ENCODE results near the gene SENP7.

The SENP7 gene

DNA sequence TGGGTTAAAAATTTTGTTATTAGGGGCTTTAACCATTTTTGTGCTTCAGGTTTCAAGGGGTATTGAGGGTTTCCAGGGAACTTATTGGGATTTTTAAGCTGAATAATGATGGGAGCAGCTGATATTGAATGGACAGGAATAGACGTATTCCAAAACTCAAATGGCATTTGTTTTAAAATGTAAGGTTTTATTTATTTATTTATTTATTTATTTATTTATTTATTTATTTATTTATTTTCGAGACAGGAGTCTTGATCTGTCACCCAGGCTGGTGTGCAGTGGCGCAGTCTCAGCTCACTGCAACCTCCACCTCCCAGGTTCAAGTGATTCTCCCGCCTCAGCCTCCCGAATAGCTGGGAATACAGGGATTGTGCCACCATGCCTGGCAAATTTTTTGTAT is 22.2 kb upstream of the SENP7 start:
- Histone ChIP-seq H3K27ac (no peak overlapping the region), H3K36me3 (no peaks in the 10 kb centered on the region), H3K27me3 (ENCODE audit: insufficient read depth, low read depth, severe bottlenecking) (no peaks in the 10 kb centered on the region), H3K9me3 (ENCODE audit: severe bottlenecking) (peaks cover 2% of the 10 kb centered on the region), H3K4me3 (ENCODE audit: low read depth, low read length) (no peak overlapping the region)
- DNase-seq: no peak
- TF ChIP-seq, protein P1, sequence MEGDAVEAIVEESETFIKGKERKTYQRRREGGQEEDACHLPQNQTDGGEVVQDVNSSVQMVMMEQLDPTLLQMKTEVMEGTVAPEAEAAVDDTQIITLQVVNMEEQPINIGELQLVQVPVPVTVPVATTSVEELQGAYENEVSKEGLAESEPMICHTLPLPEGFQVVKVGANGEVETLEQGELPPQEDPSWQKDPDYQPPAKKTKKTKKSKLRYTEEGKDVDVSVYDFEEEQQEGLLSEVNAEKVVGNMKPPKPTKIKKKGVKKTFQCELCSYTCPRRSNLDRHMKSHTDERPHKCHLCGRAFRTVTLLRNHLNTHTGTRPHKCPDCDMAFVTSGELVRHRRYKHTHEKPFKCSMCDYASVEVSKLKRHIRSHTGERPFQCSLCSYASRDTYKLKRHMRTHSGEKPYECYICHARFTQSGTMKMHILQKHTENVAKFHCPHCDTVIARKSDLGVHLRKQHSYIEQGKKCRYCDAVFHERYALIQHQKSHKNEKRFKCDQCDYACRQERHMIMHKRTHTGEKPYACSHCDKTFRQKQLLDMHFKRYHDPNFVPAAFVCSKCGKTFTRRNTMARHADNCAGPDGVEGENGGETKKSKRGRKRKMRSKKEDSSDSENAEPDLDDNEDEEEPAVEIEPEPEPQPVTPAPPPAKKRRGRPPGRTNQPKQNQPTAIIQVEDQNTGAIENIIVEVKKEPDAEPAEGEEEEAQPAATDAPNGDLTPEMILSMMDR (IDR thresholded peaks at IDR 0.05; ENCODE audit: low read depth, low read length): no peak

DNA sequence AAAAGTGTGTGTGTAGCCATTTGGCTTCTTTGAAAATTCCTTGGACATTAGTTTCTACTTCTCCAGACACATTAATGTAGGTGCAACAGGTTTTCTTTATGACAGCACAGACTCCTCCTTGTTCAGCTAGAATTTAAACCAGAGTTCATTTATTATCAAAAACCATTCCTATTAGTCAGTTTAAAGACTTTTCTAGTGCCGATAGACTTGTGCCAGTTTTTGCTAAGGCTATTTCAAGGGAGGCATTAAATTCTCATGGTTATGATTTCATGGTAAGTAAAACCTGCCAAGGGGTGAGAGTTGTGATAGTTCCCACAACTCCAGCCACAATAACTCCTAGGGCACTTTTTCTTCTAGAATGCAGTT is 20.6 kb upstream of the SENP7 start:
- no peaks in the 10 kb centered on the region for H3K36me3 ChIP-seq
- no peak for DNase-seq
- H3K27ac ChIP-seq: no peak overlapping the region
- H3K9me3 ChIP-seq (ENCODE audit: severe bottlenecking): peaks cover 7% of the 10 kb centered on the region
- no peak overlapping the region for H3K4me3 ChIP-seq (ENCODE audit: low read depth, low read length)
- no peaks in the 10 kb centered on the region for H3K27me3 ChIP-seq (ENCODE audit: insufficient read depth, low read depth, severe bottlenecking)
- TF ChIP-seq, protein P1 (IDR thresholded peaks at IDR 0.05; ENCODE audit: low read depth, low read length): no peak

DNA sequence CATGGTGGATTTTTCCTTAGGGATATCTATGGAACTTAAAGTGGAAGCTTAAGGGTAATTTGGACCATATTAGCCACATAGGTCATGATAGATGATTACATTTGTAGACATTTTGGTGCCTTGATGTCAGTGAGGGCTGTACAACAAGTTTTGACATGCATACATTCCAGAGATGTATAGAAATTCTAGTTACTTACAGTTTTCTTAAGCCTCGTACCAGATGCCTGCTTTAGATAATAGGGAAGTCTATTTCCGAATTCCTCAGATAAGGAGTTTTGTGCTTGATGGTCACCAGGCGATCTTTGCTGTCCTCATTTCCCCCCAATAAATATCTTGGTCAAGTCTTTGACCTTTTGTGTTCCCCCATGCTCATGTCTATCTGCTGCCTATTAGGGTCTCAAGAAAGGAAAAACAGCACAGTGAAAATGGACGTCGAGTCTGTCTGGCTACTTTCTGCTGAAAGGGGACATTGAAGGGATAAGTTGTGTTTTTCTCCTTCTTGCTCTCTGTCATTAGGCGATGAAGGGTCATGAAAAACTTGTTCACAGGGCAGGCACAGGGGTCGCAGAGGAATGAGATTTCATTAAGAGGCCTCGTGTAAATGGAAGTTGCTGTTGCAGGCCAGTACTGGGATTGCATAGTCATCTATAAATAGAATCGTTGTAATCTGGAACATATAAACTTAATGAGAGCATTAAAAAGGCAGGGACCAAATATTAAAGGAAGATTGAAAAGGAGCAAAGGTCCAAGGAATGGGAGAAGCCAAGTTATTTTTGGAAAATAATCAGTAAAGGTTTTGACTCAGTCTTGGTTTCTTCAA is 20.0 kb upstream of the SENP7 start:
- no peak for DNase-seq
- Histone ChIP-seq H3K27ac (no peak overlapping the region), H3K9me3 (ENCODE audit: severe bottlenecking) (peaks cover 7% of the 10 kb centered on the region), H3K27me3 (ENCODE audit: insufficient read depth, low read depth, severe bottlenecking) (no peaks in the 10 kb centered on the region), H3K4me3 (ENCODE audit: low read depth, low read length) (no peak overlapping the region), H3K36me3 (no peaks in the 10 kb centered on the region)
- TF ChIP-seq, protein P1 (IDR thresholded peaks at IDR 0.05; ENCODE audit: low read depth, low read length): no peak

DNA sequence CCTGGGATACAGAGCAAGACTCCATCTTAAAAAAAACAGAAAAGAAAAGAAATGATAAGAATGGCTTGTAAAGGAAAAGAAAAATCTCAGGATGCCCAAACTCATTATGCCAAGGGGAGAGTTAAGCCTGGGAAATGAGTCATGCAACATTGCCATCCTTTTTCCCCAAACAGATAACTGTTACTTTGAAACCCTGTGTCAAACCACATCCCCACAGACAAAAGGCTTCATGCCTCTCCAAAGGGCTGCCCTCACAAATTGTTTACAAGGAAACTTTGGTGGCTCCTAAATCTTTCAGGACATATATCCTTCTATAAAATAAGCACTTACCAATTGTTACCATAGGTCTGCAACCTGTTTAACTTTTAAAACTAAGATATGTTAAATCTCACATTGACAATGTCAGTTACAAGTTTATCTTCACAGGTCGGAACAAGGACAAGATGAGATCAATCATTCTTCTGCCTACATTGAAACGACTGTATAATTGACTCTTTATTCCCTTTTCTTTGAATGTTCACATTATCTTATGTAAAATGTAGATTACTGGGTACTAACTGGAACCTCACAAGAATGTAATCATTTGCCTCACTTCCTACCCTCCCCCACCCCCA is 18.6 kb upstream of the SENP7 start:
- H3K36me3 ChIP-seq: no peaks in the 10 kb centered on the region
- no peak overlapping the region for H3K4me3 ChIP-seq (ENCODE audit: low read depth, low read length)
- peaks cover 7% of the 10 kb centered on the region for H3K9me3 ChIP-seq (ENCODE audit: severe bottlenecking)
- no peaks in the 10 kb centered on the region for H3K27me3 ChIP-seq (ENCODE audit: insufficient read depth, low read depth, severe bottlenecking)
- DNase-seq: no peak
- no peak overlapping the region for H3K27ac ChIP-seq
- TF ChIP-seq, protein P1 (IDR thresholded peaks at IDR 0.05; ENCODE audit: low read depth, low read length): no peak

DNA sequence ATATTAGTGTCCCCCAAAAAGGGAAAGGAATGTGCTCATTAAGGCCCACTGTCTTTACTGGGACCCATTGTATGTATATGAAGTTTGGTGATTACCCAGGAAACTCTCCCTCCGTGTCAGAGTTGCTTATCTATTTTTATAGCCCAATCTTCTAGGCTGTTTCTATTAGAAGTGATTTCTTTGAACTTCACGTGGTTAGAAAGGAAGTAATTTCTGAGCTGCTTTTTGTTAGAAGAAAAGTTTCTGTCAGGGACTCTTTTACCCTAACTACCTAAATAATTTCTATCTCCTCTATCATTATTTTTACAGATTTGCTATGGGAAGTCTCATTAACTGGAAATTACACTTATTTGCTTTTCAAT is 17.7 kb upstream of the SENP7 start:
- Histone ChIP-seq H3K9me3 (ENCODE audit: severe bottlenecking) (peaks cover 7% of the 10 kb centered on the region), H3K36me3 (no peaks in the 10 kb centered on the region), H3K27me3 (ENCODE audit: insufficient read depth, low read depth, severe bottlenecking) (no peaks in the 10 kb centered on the region), H3K27ac (no peak overlapping the region), H3K4me3 (ENCODE audit: low read depth, low read length) (no peak overlapping the region)
- TF ChIP-seq, protein P1 (IDR thresholded peaks at IDR 0.05; ENCODE audit: low read depth, low read length): no peak
- no peak for DNase-seq

Measured in WERI-Rb-1 (cell line).